ENCODE data around the gene NECAB2.
A peak's percentile ranks its signal among the peaks of the same experiment; 100 is the strongest.

The NECAB2 gene

GRCh38 chr16:84045001-84045817, 77.2 kb downstream of the NECAB2 start:
- no peak for TF ChIP-seq CTCF (conservative IDR thresholded peaks at IDR 0.05; ENCODE audit: low read depth, low read length)
- no peak overlapping the region for H3K4me3 ChIP-seq (ENCODE audit: low read depth, low read length)
- DNase-seq (ENCODE audit: low read depth): no peak

GRCh38 chr16:84045818-84046470, 77.9 kb downstream of the NECAB2 start:
- DNase-seq (ENCODE audit: low read depth): no peak
- H3K4me3 ChIP-seq (ENCODE audit: low read depth, low read length): no peak overlapping the region
- TF ChIP-seq CTCF (conservative IDR thresholded peaks at IDR 0.05; ENCODE audit: low read depth, low read length): no peak

DNA sequence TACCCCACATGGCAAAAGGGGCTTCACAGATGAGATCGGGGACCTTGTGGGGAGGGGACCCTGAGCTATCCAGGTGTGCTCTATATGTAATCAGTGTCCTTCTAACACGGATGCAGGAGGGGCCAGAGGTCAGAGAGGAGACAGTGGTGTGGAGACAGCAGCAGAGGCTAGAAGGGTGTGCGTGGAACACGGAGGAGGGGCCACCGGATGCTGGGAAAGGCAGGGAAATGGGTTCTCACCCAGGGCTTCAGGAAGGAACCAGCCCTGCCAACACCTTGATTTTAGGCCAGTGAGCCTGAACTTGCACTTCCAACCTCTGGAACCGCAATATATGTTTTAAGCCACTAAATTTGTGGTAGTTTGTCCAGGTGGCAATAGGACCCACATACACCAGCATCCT, 79.2 kb downstream of the NECAB2 start:
- no peak for TF ChIP-seq CTCF (conservative IDR thresholded peaks at IDR 0.05; ENCODE audit: low read depth, low read length)
- DNase-seq (ENCODE audit: low read depth): no peak

GRCh38 chr16:84047626-84048025, 79.6 kb downstream of the NECAB2 start:
- no peak overlapping the region for H3K4me3 ChIP-seq (ENCODE audit: low read depth, low read length)
- no peak for TF ChIP-seq CTCF (conservative IDR thresholded peaks at IDR 0.05; ENCODE audit: low read depth, low read length)
- DNase-seq (ENCODE audit: low read depth): no peak

More for the DNA sequence above, 79.2 kb downstream of the NECAB2 start:
- no peak overlapping the region for H3K4me3 ChIP-seq (ENCODE audit: low read depth, low read length)

- DNase-seq (ENCODE audit: low read depth): no peak
- peak; percentile 26 for TF ChIP-seq CTCF (conservative IDR thresholded peaks at IDR 0.05; ENCODE audit: low read depth, low read length)
- no peak overlapping the region for H3K4me3 ChIP-seq (ENCODE audit: low read depth, low read length)
Observed at GRCh38 chr16:84048270-84048669, 80.2 kb downstream of the NECAB2 start.

DNA sequence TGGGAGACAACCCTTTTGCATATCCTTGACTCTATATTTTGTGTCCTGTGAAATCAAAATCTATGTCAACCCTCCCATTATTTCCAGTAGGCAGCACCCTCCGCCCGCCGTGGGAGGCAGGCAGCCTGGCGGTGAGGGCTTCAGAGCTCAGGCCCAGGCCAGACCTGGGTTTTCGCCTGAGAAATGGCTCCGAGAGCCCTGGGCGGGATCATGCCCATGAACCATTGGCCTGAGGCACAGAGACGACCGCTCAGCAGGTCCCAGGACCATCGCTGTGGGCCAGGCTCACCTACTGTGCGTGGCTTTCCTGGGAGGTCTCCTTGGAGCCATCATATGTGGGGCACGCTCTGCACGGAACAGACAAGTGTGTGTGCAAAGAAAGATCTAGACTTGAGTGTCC, 80.8 kb downstream of the NECAB2 start:
- H3K4me3 ChIP-seq (ENCODE audit: low read depth, low read length): no peak overlapping the region
- no peak for DNase-seq (ENCODE audit: low read depth)
- no peak for TF ChIP-seq CTCF (conservative IDR thresholded peaks at IDR 0.05; ENCODE audit: low read depth, low read length)
